Neural cell (in vitro differentiated cells): ENCODE results near the gene FABP6. TPM values are rescaled to one million over a fixed set of nuclear protein-coding genes. Genes with fewer than 3 reads are reported as not detected.

Experiments
- H2AFZ ChIP-seq: fragments of 200-600, 300-800 bp; sonication (generic), shearing (Covaris generic); 2 replicates; pipeline ENCODE4 v1.6.0; 2014; ENCODE audit warnings: low read depth, mild to moderate bottlenecking, antibody characterized with exemption, low read length, moderate library complexity
- H3F3A ChIP-seq: fragments of 200-600 bp; shearing (Covaris generic); 2 replicates; pipeline ENCODE4 v1.6.1; 2016; ENCODE audit warnings: mild to moderate bottlenecking, moderate library complexity, mixed read lengths, antibody characterized with exemption, low read length; ENCODE audit not compliant: insufficient read depth, poor library complexity, severe bottlenecking
- H3K27ac ChIP-seq: fragments of 200-600, 300-800 bp; sonication (generic), shearing (Covaris generic); 2 replicates; pipeline ENCODE4 v1.5.1; 2014; ENCODE audit warnings: mild to moderate bottlenecking, low read length, moderate library complexity
- H3K27me3 ChIP-seq: fragments of 300-800, 200-600 bp; sonication (generic), shearing (Covaris generic); 2 replicates; pipeline ENCODE4 v1.6.0; 2014; ENCODE audit warnings: mild to moderate bottlenecking, low read depth, low read length, moderate library complexity; ENCODE audit not compliant: insufficient read depth
- H3K36me3 ChIP-seq: fragments of 300-800, 200-600 bp; sonication (generic), shearing (Covaris generic); 2 replicates; pipeline ENCODE4 v1.5.1; 2014; ENCODE audit warnings: mild to moderate bottlenecking, antibody characterized with exemption, low read length, moderate library complexity; ENCODE audit not compliant: insufficient read depth
- H3K4me2 ChIP-seq: fragments of 300-800, 200-600 bp; sonication (generic), shearing (Covaris generic); 2 replicates; pipeline ENCODE4 v1.6.0; 2014; ENCODE audit warnings: mild to moderate bottlenecking, low read length
- H3K4me3 ChIP-seq: fragments of 300-800, 200-600 bp; sonication (generic), shearing (Covaris generic); 2 replicates; pipeline ENCODE4 v1.5.1; 2014; ENCODE audit warnings: mild to moderate bottlenecking, low read length, moderate library complexity
- H3K79me2 ChIP-seq: fragments of 200-600 bp; shearing (Covaris generic); replicated peaks from 2 replicates; pipeline ENCODE4 v1.6.0; 2014; ENCODE audit warnings: mild to moderate bottlenecking, low read length, moderate library complexity; ENCODE audit not compliant: insufficient read depth
- H3K9ac ChIP-seq: fragments of 300-800, 200-600 bp; sonication (generic), shearing (Covaris generic); 2 replicates; pipeline ENCODE4 v1.6.1; 2016; ENCODE audit warnings: mild to moderate bottlenecking, low read length, mixed read lengths
- H3K9me2 ChIP-seq: fragments of 200-600 bp; shearing (Covaris generic); 2 replicates; pipeline ENCODE4 v1.6.1; 2016; ENCODE audit warnings: mild to moderate bottlenecking, low read length, mixed read lengths; ENCODE audit not compliant: insufficient read depth
- H3K9me3 ChIP-seq: fragments of 200-600, 300-800 bp; sonication (generic), shearing (Covaris generic); 2 replicates; pipeline ENCODE4 v1.6.1; 2016; ENCODE audit warnings: mild to moderate bottlenecking, mixed run types, low read length, moderate library complexity, mixed read lengths
- H4K20me1 ChIP-seq: fragments of 200-600 bp; shearing (Covaris generic); 2 replicates; pipeline ENCODE4 v1.6.1; 2016; ENCODE audit warnings: mild to moderate bottlenecking, mixed run types; ENCODE audit not compliant: insufficient read depth
- CTCF ChIP-seq: fragments of 450-650 bp; IDR thresholded peaks from 2 replicates; pipeline ENCODE4 v1.5.1; 2014; ENCODE audit warnings: antibody characterized with exemption, mild to moderate bottlenecking, moderate library complexity; ENCODE audit not compliant: poor library complexity, severe bottlenecking
- EP300 ChIP-seq: fragments of 450-650 bp; conservative IDR thresholded peaks from 2 replicates; pipeline ENCODE4 v1.6.1; 2014; ENCODE audit warnings: antibody characterized with exemption, mild to moderate bottlenecking, moderate library complexity; ENCODE audit not compliant: poor library complexity, severe bottlenecking
- EZH2 ChIP-seq: fragments of 200-600, 300-800 bp; shearing (Covaris generic), sonication (generic); IDR thresholded peaks from 2 replicates; pipeline ENCODE4 v1.6.1; 2014; ENCODE audit warnings: antibody characterized with exemption, low read length, borderline replicate concordance, mild to moderate bottlenecking; ENCODE audit not compliant: insufficient read depth, poor library complexity, severe bottlenecking
- MXI1 ChIP-seq: fragments of 450-650 bp; conservative IDR thresholded peaks from 2 replicates; pipeline ENCODE4 v1.6.1; 2014; ENCODE audit warnings: antibody characterized with exemption, mild to moderate bottlenecking; ENCODE audit not compliant: poor library complexity, severe bottlenecking
- POLR2AphosphoS5 ChIP-seq: IDR thresholded peaks from 2 replicates; pipeline ENCODE4 v1.6.1; 2012
- RAD21 ChIP-seq: fragments of 450-650 bp; conservative IDR thresholded peaks from 2 replicates; pipeline ENCODE4 v1.6.1; 2014; ENCODE audit warnings: antibody characterized with exemption, mild to moderate bottlenecking, moderate library complexity
- REST ChIP-seq: IDR thresholded peaks from 2 replicates; pipeline ENCODE4 v1.6.1; 2012; ENCODE audit warnings: borderline replicate concordance
- SMC3 ChIP-seq: fragments of 450-650 bp; conservative IDR thresholded peaks from 2 replicates; pipeline ENCODE4 v1.6.1; 2014; ENCODE audit warnings: antibody characterized with exemption, mild to moderate bottlenecking, moderate library complexity; ENCODE audit not compliant: poor library complexity
- TAF1 ChIP-seq: IDR thresholded peaks from 2 replicates; pipeline ENCODE4 v1.6.1; 2012; ENCODE audit warnings: low read depth
- polyA plus RNA-seq: library from polyadenylated mRNA; depleted of rRNA; stranded (reverse); fragments of >200 nt; gene quantifications from 2 replicates; pipeline ENCODE4 v1.2.3, GENCODE V29; 2014

Gene FABP6
- polyA plus RNA-seq, 1 donor from 2014 or later, result 3.6 TPM

DNA sequence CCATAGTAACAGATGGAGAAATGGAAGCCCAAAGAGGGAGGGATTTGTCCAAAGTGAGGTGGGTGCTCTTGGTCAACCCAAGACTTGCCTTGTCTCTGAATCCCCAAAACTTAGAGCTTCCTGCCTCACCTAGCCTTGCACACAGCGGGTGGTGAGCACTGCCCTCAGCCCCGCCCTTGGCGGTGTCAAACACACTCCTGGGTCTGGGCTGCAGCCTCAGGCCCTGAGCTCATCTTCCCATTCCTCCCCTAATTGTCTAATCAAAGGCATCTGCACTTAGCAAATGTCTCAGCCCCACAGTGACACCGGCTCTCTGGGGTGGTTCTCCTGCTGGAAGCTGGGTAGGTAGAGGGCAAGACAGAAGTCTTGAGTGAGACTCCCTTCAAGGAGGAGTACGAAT lies 20.9 kb downstream of the FABP6 start:
- Histone ChIP-seq H3K4me2 (no peak overlapping the region), H3K4me3 (no peak overlapping the region), H3K9ac (no peak overlapping the region), H3K36me3 (no peaks in the 10 kb centered on the region), H4K20me1 (no peaks in the 10 kb centered on the region), H3K27me3 (no peaks in the 10 kb centered on the region), H3K9me3 (no peaks in the 10 kb centered on the region), H3F3A (no peaks in the 10 kb centered on the region), H3K79me2 (no peaks in the 10 kb centered on the region), H3K9me2 (no peaks in the 10 kb centered on the region), H2AFZ (no peak overlapping the region), H3K27ac (no peak overlapping the region)
- TF ChIP-seq TAF1, result no peak
- TF ChIP-seq REST, result no peak
- TF ChIP-seq EZH2, result no peak
- TF ChIP-seq RAD21, result no peak
- TF ChIP-seq POLR2AphosphoS5, result no peak
- TF ChIP-seq MXI1, result no peak

DNA sequence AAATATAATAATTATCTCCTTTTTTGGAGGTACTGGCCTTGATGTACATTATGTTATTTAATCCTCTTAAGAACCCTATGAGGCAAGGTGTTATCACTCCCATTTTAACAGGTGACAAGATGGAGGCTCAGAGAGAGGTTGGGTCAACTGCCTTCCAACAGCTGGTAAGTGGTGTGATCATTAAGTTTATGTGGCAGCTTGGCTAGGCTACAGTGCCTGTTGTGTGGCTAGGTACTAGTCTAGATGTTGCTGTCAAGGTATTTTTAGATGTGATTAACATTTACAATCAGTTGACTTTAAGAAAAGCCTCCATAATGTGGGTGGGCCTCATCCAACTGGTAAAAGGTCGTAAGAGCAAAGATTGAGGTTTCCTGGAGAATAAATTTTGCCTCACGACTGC lies 21.5 kb downstream of the FABP6 start:
- TF ChIP-seq POLR2AphosphoS5 (no peak), SMC3 (no peak), EP300 (no peak), EZH2 (no peak), TAF1 (no peak), RAD21 (no peak), CTCF (no peak), REST (no peak), MXI1 (no peak)
- H3K9me3 ChIP-seq, result no peaks in the 10 kb centered on the region

More for the DNA sequence above, 21.5 kb downstream of the FABP6 start:
- no peak overlapping the region for H2AFZ ChIP-seq
- H3K4me2 ChIP-seq, result no peak overlapping the region
- H3K9me2 ChIP-seq, result no peaks in the 10 kb centered on the region
- H3K79me2 ChIP-seq, result no peaks in the 10 kb centered on the region
- H3K9ac ChIP-seq, result no peak overlapping the region
- H3K4me3 ChIP-seq, result no peak overlapping the region
- no peaks in the 10 kb centered on the region for H3F3A ChIP-seq
- H3K27ac ChIP-seq, result no peak overlapping the region
- no peaks in the 10 kb centered on the region for H4K20me1 ChIP-seq
- no peaks in the 10 kb centered on the region for H3K36me3 ChIP-seq
- H3K27me3 ChIP-seq, result no peaks in the 10 kb centered on the region
